ENCODE results near the gene RNF224.
"Not testable (repeated sequence)": the region's sequence is repeated elsewhere in the genome, so short reads cannot be mapped to it uniquely, and the experiment has no call there.

RNF224 gene

GRCh38 chr9:137236936-137237421, 9.7 kb downstream of the RNF224 start:
- in situ Hi-C loops (cut with MboI; ENCODE audit: low sequenced_read_pairs): no loop called here

- in situ Hi-C loops (cut with MboI; ENCODE audit: low sequenced_read_pairs): no loop called here
Measured at GRCh38 chr9:137237759-137238726, 10.7 kb downstream of the RNF224 start.

GRCh38 chr9:137239541-137240200, 12.4 kb downstream of the RNF224 start:
- in situ Hi-C loops (cut with MboI; ENCODE audit: low sequenced_read_pairs): not testable (repeated sequence)

GRCh38 chr9:137240318-137240840, 13.1 kb downstream of the RNF224 start:
- in situ Hi-C loops (cut with MboI; ENCODE audit: low sequenced_read_pairs): no loop called here

GRCh38 chr9:137240841-137241489, 13.7 kb downstream of the RNF224 start, which contains the start of gene TUBB4B:
TUBB4B (plus strand) TSS chr9:137241287; CDS start chr9:137241361, 74 bp downstream.
- in situ Hi-C loops (cut with MboI; ENCODE audit: low sequenced_read_pairs): no loop called here

GRCh38 chr9:137241490-137242268, 14.4 kb downstream of the RNF224 start:
- in situ Hi-C loops (cut with MboI; ENCODE audit: low sequenced_read_pairs): no loop called here

- in situ Hi-C loops (cut with MboI; ENCODE audit: low sequenced_read_pairs): no loop called here
Measured at GRCh38 chr9:137242269-137243203, 15.2 kb downstream of the RNF224 start.

- in situ Hi-C loops (cut with MboI; ENCODE audit: low sequenced_read_pairs): not testable (repeated sequence)
Measured at GRCh38 chr9:137243266-137243625, 15.9 kb downstream of the RNF224 start.

- in situ Hi-C loops (cut with MboI; ENCODE audit: low sequenced_read_pairs): no loop called here
Measured at GRCh38 chr9:137243626-137244485, 16.6 kb downstream of the RNF224 start.

GRCh38 chr9:137244486-137245449, 17.5 kb downstream of the RNF224 start:
- in situ Hi-C loops (cut with MboI; ENCODE audit: low sequenced_read_pairs): no loop called here

GRCh38 chr9:137245450-137246421, 18.4 kb downstream of the RNF224 start:
- in situ Hi-C loops (cut with MboI; ENCODE audit: low sequenced_read_pairs): no loop called here

- in situ Hi-C loops (cut with MboI; ENCODE audit: low sequenced_read_pairs): no loop called here
Measured at GRCh38 chr9:137247135-137247915, 20.0 kb downstream of the RNF224 start.

GRCh38 chr9:137247916-137248175, 20.5 kb downstream of the RNF224 start:
- in situ Hi-C loops (cut with MboI; ENCODE audit: low sequenced_read_pairs): no loop called here

- in situ Hi-C loops (cut with MboI; ENCODE audit: low sequenced_read_pairs): no loop called here
Measured at GRCh38 chr9:137250329-137251193, 23.3 kb downstream of the RNF224 start.

- in situ Hi-C loops (cut with MboI; ENCODE audit: low sequenced_read_pairs): no loop called here
Measured at GRCh38 chr9:137251194-137251461, 23.8 kb downstream of the RNF224 start, which contains the start of gene STPG3. STPG3 (plus strand) TSS chr9:137251286; CDS start chr9:137251287, 1 bp downstream.
